Prostate gland (tissue), 2 donors: ENCODE measurements around the gene PPP2R5E.

Experiments
- CTCF ChIP-seq, 4 experiments: fragments of 200-600 bp in 2 of 4; fragments of 450-650 bp in 2 of 4; sonication (generic) in 2 of 4; IDR thresholded peaks; 1 replicate in 3 of 4; 2 replicates in 1 of 4; pipeline ENCODE4 v1.5.1; 2016 to 2019; ENCODE audit warnings: antibody characterized with exemption in 4 of 4, mild to moderate bottlenecking in 2 of 4, moderate library complexity in 2 of 4
- POLR2A ChIP-seq: fragments of 450-650 bp; IDR thresholded peaks from one replicate; pipeline ENCODE4 v1.6.1; 2016; ENCODE audit warnings: antibody characterized with exemption, mild to moderate bottlenecking

- TF ChIP-seq CTCF (IDR thresholded peaks at IDR 0.05) = no peak
- no peak for TF ChIP-seq POLR2A
These were observed 148.7 kb downstream of the PPP2R5E start for GRCh38 chr14:63394432-63394831.
